Endothelial cell of umbilical vein (primary cell): Measurements from ENCODE around the gene ELMOD2. TPM values are rescaled to one million over a fixed set of nuclear protein-coding genes. Genes with fewer than 3 reads are reported as not detected.

Experiments
- BruUV-seq: library from RNA; stranded (reverse); fragments of 400-500 nt; replicated peaks from 2 replicates; lab custom pipeline; 2021; lab: Mats Ljungman, UMichigan
- CTCF ChIA-PET: fragments of 300-600, 350-600 bp; sonication (Branson Sonifier 250); formaldehyde crosslinking; loops from one replicate; lab custom pipeline; 2021; ENCODE audit warnings: antibody characterized with exemption, inconsistent platforms; lab: Charles Lee
- POLR2A ChIA-PET: fragments of 300-600, 350-600 bp; sonication (Branson Sonifier 250); formaldehyde crosslinking; loops from one replicate; lab custom pipeline; 2021; ENCODE audit warnings: antibody characterized with exemption, inconsistent platforms; lab: Charles Lee
- DNase-seq: peaks from one replicate; pipeline ENCODE4 v3.0.0-alpha.2; 2011; ENCODE audit warnings: low read depth, low spot score
- FAIRE-seq: peaks from 2 replicates; lab custom pipeline; 2011; peaks lifted over from hg19 to GRCh38; lab: Jason Lieb, UNC
- H2AFZ ChIP-seq: 2 replicates; pipeline ENCODE4 v1.6.0; 2012; ENCODE audit warnings: low read depth, low read length, control low read depth, inconsistent platforms
- H3K27ac ChIP-seq: 2 replicates; pipeline ENCODE4 v1.5.1; 2011; ENCODE audit warnings: low read depth, mild to moderate bottlenecking, control low read depth, low read length, moderate library complexity; ENCODE audit not compliant: insufficient read depth
- H3K27me3 ChIP-seq, 2 experiments: 2 replicates each; pipeline versions ENCODE4 v1.6.0 to v1.6.1; 2011; ENCODE audit warnings: low read length in 2 of 2, mixed read lengths in 1 of 2; ENCODE audit not compliant: control insufficient read depth in 2 of 2, insufficient read depth in 2 of 2
- H3K36me3 ChIP-seq, 2 experiments: 2 replicates in 1 of 2; 3 replicates in 1 of 2; pipeline ENCODE4 v1.5.1; 2011; ENCODE audit warnings: low read length in 2 of 2, mild to moderate bottlenecking in 1 of 2, moderate library complexity in 1 of 2; ENCODE audit not compliant: control insufficient read depth in 2 of 2, insufficient read depth in 2 of 2; ENCODE audit errors: extremely low read depth in 1 of 2
- H3K4me1 ChIP-seq: 3 replicates; pipeline ENCODE4 v1.5.1; 2011; ENCODE audit warnings: mild to moderate bottlenecking, low read length; ENCODE audit not compliant: control insufficient read depth, insufficient read depth; ENCODE audit errors: extremely low read depth
- H3K4me2 ChIP-seq: 2 replicates; pipeline ENCODE4 v1.6.1; 2011; ENCODE audit warnings: low read length, control low read depth, mixed read lengths; ENCODE audit not compliant: insufficient read depth
- H3K4me3 ChIP-seq, 3 experiments: fragments of 200-600 bp in 1 of 3; sonication (generic), shearing (Covaris generic) in 1 of 3; replicated peaks in 1 of 3; 2 replicates each; pipeline ENCODE4 v1.5.1; 2011 to 2016; ENCODE audit warnings: control low read depth in 3 of 3, low read length in 3 of 3, mild to moderate bottlenecking in 2 of 3, inconsistent platforms in 1 of 3, low read depth in 1 of 3, moderate library complexity in 1 of 3; ENCODE audit not compliant: insufficient read depth in 1 of 3
- H3K79me2 ChIP-seq: 2 replicates; pipeline ENCODE4 v1.6.0; 2012; ENCODE audit warnings: low read length, inconsistent platforms; ENCODE audit not compliant: control insufficient read depth, insufficient read depth
- H3K9ac ChIP-seq: replicated peaks from 2 replicates; pipeline ENCODE3; 2011; ENCODE audit warnings: low read length, control low read depth; ENCODE audit not compliant: insufficient read depth; ENCODE audit errors: extremely low read depth
- H3K9me1 ChIP-seq: replicated peaks from 3 replicates; pipeline ENCODE4 v1.6.0; 2011; ENCODE audit warnings: mild to moderate bottlenecking, low read length; ENCODE audit not compliant: control insufficient read depth, insufficient read depth; ENCODE audit errors: extremely low read depth
- H3K9me3 ChIP-seq: replicated peaks from 2 replicates; pipeline ENCODE4 v1.5.1; 2012; ENCODE audit warnings: low read length, inconsistent platforms; ENCODE audit not compliant: control insufficient read depth, insufficient read depth
- H4K20me1 ChIP-seq: replicated peaks from 2 replicates; pipeline ENCODE3; 2011; ENCODE audit warnings: mild to moderate bottlenecking, low read length; ENCODE audit not compliant: control insufficient read depth, insufficient read depth; ENCODE audit errors: extremely low read depth
- CTCF ChIP-seq, 2 donors: IDR thresholded peaks; 1 replicate in 1 of 2; 2 replicates in 1 of 2; pipeline ENCODE4 v1.5.1; 2011; ENCODE audit warnings: low read length in 2 of 2, mild to moderate bottlenecking in 2 of 2, moderate library complexity in 2 of 2, control low read depth in 1 of 2, inconsistent platforms in 1 of 2, low read depth in 1 of 2; ENCODE audit not compliant: insufficient read depth in 1 of 2; ENCODE audit errors: extremely low read depth in 1 of 2
- EZH2 ChIP-seq: IDR thresholded peaks from 2 replicates; pipeline ENCODE4 v1.6.1; 2012; ENCODE audit warnings: borderline replicate concordance, low read depth, mild to moderate bottlenecking, moderate library complexity, low read length, inconsistent platforms; ENCODE audit not compliant: severe bottlenecking
- FOS ChIP-seq: IDR thresholded peaks from 2 replicates; pipeline ENCODE4 v1.6.1; 2011; ENCODE audit warnings: mild to moderate bottlenecking, low read length, moderate library complexity, borderline replicate concordance; ENCODE audit not compliant: insufficient read depth
- GATA2 ChIP-seq: IDR thresholded peaks from 2 replicates; pipeline ENCODE4 v1.7.0; 2011; ENCODE audit warnings: low read depth, mild to moderate bottlenecking, moderate library complexity, mixed read lengths, low read length; ENCODE audit not compliant: insufficient read length, insufficient read depth
- JUN ChIP-seq: IDR thresholded peaks from 2 replicates; pipeline ENCODE4 v1.6.1; 2011; ENCODE audit warnings: borderline replicate concordance, low read depth; ENCODE audit not compliant: insufficient read length, insufficient read depth
- MAX ChIP-seq: IDR thresholded peaks from 2 replicates; pipeline ENCODE4 v1.6.1; 2011; ENCODE audit not compliant: insufficient read depth, insufficient read length
- MYC ChIP-seq: IDR thresholded peaks from one replicate; pipeline ENCODE4 v1.6.1; 2011; ENCODE audit warnings: mild to moderate bottlenecking, low read depth, low read length
- POLR2A ChIP-seq: IDR thresholded peaks from 2 replicates; pipeline ENCODE4 v1.6.1; 2012; ENCODE audit warnings: low read depth, mild to moderate bottlenecking, control low read depth, low read length
- POLR2AphosphoS5 ChIP-seq: IDR thresholded peaks from 2 replicates; pipeline ENCODE4 v1.6.1; 2012; ENCODE audit warnings: low read depth, mild to moderate bottlenecking, control low read depth, low read length, moderate library complexity; ENCODE audit not compliant: insufficient read depth
- dilution Hi-C: fragments of 300-500 bp; cut with MboI; formaldehyde crosslinking; loops from one replicate; pipeline ENCODE4 v1.15.0; 2019; ENCODE audit warnings: low sequenced_read_pairs; ENCODE audit not compliant: extremely low pct_ligation_motif_present
- intact Hi-C: fragments of 100-400 bp; cut with micrococcal nuclease; formaldehyde crosslinking; loops from one replicate; pipeline ENCODE4 v1.10.0; 2022
- polyA plus RNA-seq, 4 experiments: library from polyadenylated mRNA; depleted of rRNA in 3 of 4; stranded (reverse) in 3 of 4; unstranded in 1 of 4; fragments of >200 nt; gene quantifications; 2 replicates each; pipeline versions ENCODE4 v1.2.1 to v1.2.3, GENCODE V29; 2011 to 2012; ENCODE audit warnings: missing spikeins in 1 of 4
- total RNA-seq: library from RNA; stranded (reverse); gene quantifications from 2 replicates; pipeline ENCODE4 v1.2.3, GENCODE V29; 2021

The ELMOD2 gene
- total and polyA plus RNA-seq, 2 donors (not counting 3 experiments of a cell fraction or from before 2014, with no cell fraction given), result 5.0 to 23.6 TPM

- Histone ChIP-seq H4K20me1 (no peaks in the 10 kb centered on the region), H3K27ac (no peak overlapping the region), H3K79me2 (no peaks in the 10 kb centered on the region), H3K9ac (no peak overlapping the region), H3K9me3 (no peaks in the 10 kb centered on the region), H3K27me3 (peaks cover 2 to 18% of the 10 kb centered on the region in 2 experiments), H3K4me1 (no peaks in the 10 kb centered on the region), H3K4me3 (no peak overlapping the region), H3K9me1 (no peaks in the 10 kb centered on the region), H2AFZ (no peak overlapping the region), H3K4me2 (no peak overlapping the region), H3K36me3 (no peaks in the 10 kb centered on the region)
- CTCF ChIA-PET, result no interaction called here
- TF ChIP-seq MYC, result no peak
- no peak for TF ChIP-seq EZH2
- no peak for TF ChIP-seq GATA2
- dilution Hi-C loops, result no loop called here
- DNase-seq (peak; percentile 3), FAIRE-seq (no peak)
- intact Hi-C loops, result no loop called here
- POLR2A ChIA-PET, result no interaction called here
- no TSS peak for BruUV-seq
These were observed 38.0 kb upstream of the ELMOD2 start for GRCh38 chr4:140485939-140486338.

GRCh38 chr4:140497405-140497746 lies 26.6 kb upstream of the ELMOD2 start:
- TF ChIP-seq CTCF (IDR thresholded peaks at IDR 0.05; ENCODE audit: extremely low read depth in 1 of 2, insufficient read depth in 1 of 2, low read depth in 1 of 2, low read length in 2 of 2) (no peak), POLR2A (no peak), FOS (no peak), MAX (no peak), POLR2AphosphoS5 (no peak), GATA2 (no peak), JUN (no peak), MYC (no peak), EZH2 (no peak)
- H3K9me3 ChIP-seq, result no peaks in the 10 kb centered on the region
- no peaks in the 10 kb centered on the region for H3K9me1 ChIP-seq
- dilution Hi-C loops (no loop called here), intact Hi-C loops (no loop called here)
- DNase-seq (no peak), FAIRE-seq (no peak)
- H2AFZ ChIP-seq, result no peak overlapping the region
- peaks cover 30 to 57% of the 10 kb centered on the region in 2 experiments for H3K27me3 ChIP-seq
- no peaks in the 10 kb centered on the region for H3K4me1 ChIP-seq
- no peaks in the 10 kb centered on the region for H3K79me2 ChIP-seq
- no peaks in the 10 kb centered on the region for H3K36me3 ChIP-seq
- no peak overlapping the region for H3K4me3 ChIP-seq
- no TSS peak for BruUV-seq
- no peak overlapping the region for H3K4me2 ChIP-seq
- ChIA-PET POLR2A (no interaction called here), CTCF (no interaction called here)
- H3K9ac ChIP-seq, result no peak overlapping the region
- no peaks in the 10 kb centered on the region for H4K20me1 ChIP-seq
- H3K27ac ChIP-seq, result no peak overlapping the region
